ENCODE measurements around the gene THBS1.

Gene THBS1

GRCh38 chr15:39589193-39589814, 8.4 kb downstream of the THBS1 start:
- DNase-seq (ENCODE audit: low read depth), result no peak

DNA sequence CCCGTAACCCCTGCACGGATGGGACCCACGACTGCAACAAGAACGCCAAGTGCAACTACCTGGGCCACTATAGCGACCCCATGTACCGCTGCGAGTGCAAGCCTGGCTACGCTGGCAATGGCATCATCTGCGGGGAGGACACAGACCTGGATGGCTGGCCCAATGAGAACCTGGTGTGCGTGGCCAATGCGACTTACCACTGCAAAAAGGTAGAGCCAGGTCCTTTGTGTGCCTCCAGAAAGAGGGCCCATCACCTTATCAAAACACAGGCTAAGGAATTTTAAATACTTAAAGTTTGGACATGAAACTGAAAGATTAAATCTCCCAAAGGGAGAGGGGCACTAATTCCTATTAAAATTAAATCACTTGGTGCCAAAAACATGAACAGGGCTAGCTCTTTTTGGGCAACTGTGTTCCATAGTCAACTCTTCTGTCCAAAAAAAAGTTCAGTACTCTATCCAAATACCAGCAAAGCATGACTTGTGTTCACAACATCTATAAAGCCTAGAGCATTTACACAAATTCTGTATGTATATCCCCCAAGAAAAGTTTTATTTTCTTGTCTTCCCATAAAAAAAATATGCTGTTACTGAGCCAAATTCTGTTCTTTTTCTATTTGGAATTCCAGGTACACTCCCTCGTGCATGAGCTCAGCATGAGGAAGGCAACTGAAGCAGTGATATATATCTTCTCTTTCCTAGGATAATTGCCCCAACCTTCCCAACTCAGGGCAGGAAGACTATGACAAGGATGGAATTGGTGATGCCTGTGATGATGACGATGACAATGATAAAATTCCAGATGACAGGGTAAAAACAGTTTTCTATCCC, 9.2 kb downstream of the THBS1 start:
- DNase-seq (ENCODE audit: low read depth), result no peak

DNA sequence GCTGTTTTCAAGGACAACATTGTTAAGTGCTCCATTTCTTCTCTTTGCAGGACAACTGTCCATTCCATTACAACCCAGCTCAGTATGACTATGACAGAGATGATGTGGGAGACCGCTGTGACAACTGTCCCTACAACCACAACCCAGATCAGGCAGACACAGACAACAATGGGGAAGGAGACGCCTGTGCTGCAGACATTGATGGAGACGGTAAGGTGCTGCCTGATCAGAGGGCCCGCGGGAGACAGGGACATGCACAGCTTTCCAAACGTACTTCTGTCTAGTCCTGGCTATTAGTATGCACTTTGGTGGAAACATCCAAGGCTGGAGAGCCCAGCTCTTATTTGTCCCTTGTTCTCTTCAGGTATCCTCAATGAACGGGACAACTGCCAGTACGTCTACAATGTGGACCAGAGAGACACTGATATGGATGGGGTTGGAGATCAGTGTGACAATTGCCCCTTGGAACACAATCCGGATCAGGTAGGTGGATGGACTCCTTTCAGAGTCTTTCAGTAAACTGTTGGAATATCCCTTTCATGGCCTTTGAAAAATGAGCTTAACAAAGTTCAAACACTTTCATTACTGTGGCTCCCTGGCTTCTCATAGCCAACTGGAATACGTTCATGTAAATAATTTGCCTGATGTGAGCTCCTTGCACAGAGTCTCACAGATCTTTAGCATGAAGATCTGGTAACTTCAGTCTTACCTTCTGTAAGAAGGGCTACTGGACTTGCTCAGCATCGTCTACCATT, 10.4 kb downstream of the THBS1 start:
- DNase-seq (ENCODE audit: low read depth), result no peak

DNA sequence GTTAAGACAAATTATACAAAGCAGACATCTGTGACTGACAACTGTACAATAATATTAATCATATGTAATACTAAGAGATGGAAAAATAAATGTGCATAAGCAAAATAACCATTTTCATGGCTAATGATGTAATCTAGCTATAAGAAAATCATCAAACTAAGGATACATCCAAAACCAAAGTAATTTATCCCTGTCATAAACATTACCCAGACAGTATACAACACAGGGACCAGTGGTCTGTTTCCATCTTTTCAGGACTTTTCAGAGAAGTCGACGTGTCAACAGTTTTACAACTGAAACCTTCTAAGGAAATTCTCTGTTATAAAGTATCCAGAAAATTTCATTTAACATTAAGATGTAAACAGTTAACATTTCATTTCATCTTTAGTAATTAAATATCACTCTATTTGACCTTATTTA, 11.0 kb downstream of the THBS1 start:
- no peak for DNase-seq (ENCODE audit: low read depth)

DNA sequence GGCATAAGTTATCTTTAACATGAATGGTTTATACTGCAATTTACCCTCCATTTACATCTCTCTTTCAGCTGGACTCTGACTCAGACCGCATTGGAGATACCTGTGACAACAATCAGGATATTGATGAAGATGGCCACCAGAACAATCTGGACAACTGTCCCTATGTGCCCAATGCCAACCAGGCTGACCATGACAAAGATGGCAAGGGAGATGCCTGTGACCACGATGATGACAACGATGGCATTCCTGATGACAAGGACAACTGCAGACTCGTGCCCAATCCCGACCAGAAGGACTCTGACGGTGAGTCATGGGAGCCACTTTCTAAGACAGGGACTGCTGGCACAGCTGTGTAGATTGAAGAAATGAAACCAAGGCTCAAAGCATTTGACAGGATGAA, 11.6 kb downstream of the THBS1 start:
- no peak for DNase-seq (ENCODE audit: low read depth)

DNA sequence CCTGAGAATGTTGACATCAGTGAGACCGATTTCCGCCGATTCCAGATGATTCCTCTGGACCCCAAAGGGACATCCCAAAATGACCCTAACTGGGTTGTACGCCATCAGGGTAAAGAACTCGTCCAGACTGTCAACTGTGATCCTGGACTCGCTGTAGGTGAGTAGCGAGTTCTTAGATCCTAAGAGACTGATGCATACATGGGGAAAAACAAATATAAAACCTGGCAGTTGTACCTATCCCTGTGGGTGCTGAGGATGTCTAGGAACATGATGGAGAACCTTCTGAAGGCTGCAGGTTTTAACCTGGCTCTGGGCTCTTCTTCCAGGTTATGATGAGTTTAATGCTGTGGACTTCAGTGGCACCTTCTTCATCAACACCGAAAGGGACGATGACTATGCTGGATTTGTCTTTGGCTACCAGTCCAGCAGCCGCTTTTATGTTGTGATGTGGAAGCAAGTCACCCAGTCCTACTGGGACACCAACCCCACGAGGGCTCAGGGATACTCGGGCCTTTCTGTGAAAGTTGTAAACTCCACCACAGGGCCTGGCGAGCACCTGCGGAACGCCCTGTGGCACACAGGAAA, 12.3 kb downstream of the THBS1 start:
- no peak for DNase-seq (ENCODE audit: low read depth)

- DNase-seq (ENCODE audit: low read depth), result no peak
Measured at GRCh38 chr15:39593656-39594445, 13.0 kb downstream of the THBS1 start.

- no peak for DNase-seq (ENCODE audit: low read depth)
Measured at GRCh38 chr15:39594446-39595337, 13.8 kb downstream of the THBS1 start.

DNA sequence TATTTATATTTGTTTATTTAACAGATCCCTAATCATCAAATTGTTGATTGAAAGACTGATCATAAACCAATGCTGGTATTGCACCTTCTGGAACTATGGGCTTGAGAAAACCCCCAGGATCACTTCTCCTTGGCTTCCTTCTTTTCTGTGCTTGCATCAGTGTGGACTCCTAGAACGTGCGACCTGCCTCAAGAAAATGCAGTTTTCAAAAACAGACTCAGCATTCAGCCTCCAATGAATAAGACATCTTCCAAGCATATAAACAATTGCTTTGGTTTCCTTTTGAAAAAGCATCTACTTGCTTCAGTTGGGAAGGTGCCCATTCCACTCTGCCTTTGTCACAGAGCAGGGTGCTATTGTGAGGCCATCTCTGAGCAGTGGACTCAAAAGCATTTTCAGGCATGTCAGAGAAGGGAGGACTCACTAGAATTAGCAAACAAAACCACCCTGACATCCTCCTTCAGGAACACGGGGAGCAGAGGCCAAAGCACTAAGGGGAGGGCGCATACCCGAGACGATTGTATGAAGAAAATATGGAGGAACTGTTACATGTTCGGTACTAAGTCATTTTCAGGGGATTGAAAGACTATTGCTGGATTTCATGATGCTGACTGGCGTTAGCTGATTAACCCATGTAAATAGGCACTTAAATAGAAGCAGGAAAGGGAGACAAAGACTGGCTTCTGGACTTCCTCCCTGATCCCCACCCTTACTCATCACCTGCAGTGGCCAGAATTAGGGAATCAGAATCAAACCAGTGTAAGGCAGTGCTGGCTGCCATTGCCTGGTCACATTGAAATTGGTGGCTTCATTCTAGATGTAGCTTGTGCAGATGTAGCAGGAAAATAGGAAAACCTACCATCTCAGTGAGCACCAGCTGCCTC, 14.7 kb downstream of the THBS1 start:
- no peak for DNase-seq (ENCODE audit: low read depth)

- no peak for DNase-seq (ENCODE audit: low read depth)
Measured at GRCh38 chr15:39596358-39597051, 15.6 kb downstream of the THBS1 start.

- DNase-seq (ENCODE audit: low read depth), result no peak
Measured at GRCh38 chr15:39597336-39597735, 16.5 kb downstream of the THBS1 start.

DNA sequence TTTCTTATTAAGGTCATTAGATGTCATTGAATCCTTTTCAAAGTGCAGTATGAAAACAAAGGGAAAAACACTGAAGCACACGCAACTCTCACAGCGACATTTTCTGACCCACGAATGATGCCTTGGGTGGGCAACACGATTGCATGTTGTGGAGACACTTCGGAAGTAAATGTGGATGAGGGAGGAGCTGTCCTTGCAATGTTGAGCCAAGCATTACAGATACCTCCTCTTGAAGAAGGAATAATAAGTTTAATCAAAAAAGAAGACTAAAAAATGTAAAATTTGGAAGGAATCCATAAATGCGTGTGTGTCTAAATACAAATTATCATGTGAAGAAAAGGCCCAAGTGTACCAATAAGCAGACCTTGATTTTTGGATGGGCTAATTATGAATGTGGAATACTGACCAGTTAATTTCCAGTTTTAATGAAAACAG, 16.9 kb downstream of the THBS1 start:
- no peak for DNase-seq (ENCODE audit: low read depth)

- no peak for DNase-seq (ENCODE audit: low read depth)
Measured at GRCh38 chr15:39598186-39598850, 17.4 kb downstream of the THBS1 start.

DNA sequence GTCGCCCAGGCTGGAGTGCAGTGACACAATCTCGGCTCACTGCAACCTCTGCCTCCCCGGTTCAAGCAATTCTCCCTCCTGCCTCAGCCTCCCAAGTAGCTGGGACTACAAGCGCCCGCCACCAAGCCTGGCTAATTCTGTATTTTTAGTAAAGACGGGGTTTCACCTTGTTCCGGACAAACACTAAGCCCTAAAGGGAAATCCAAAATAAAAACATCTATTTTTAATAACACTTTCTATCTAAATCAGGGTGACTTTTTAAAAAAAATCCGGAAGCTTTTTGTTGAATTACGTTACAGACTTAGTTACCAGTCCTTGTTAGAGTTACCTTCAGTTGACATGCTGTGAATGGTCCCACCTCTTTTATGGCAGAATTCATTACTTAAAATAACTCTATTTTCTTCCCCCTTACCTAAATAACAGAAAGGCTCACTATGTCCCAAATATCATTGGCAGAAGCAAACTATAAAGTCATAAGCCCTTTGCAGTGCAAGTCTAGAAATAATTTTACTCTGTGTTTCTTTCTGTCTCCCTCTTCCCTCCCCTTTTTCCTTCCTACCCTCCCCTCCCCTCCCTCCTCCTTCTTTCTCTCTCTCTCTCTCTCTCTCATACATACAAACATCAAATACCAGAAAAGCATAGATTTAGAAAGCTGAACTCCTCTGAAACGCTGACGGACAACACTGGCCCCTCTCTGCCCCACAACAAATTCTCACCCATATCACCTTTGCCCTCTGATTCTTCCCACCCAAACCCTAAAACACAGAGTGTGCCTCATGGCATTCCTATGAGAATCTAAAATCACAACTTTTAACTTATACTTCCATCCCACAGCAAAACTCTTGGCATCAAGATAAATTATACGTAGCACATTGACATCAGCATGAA, 18.3 kb downstream of the THBS1 start:
- no peak for DNase-seq (ENCODE audit: low read depth)

GRCh38 chr15:39599871-39600270, 19.0 kb downstream of the THBS1 start:
- no peak for DNase-seq (ENCODE audit: low read depth)

DNA sequence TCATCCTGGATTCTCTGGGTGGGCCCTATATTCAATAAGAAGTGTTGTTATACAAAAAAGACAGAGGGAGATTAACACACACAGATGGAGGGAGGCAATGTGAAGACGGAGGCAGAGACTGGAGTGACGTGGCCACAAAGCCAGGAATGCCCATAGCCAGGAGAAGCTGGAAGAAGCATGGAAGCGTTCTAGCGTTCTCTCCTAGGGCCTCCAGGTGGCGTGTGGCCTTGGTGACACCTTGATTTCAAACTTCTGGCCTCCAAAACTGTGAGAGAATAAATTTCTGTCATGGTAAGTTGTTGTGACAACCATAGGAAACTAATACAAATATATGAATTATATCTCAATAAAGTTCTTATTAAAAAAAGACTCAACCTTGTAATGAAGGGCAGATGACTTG, 21.3 kb downstream of the THBS1 start:
- DNase-seq (ENCODE audit: low read depth), result no peak

- DNase-seq (ENCODE audit: low read depth), result no peak
Measured at GRCh38 chr15:39605146-39605545, 24.3 kb downstream of the THBS1 start.

Data from T-helper 22 cell (primary cell).